IPS DF 19.7 (cell line): ENCODE data around the gene BASP1.
"Not testable (repeated sequence)": the region's sequence is repeated elsewhere in the genome, so short reads cannot be mapped to it uniquely, and the experiment has no call there.

Experiments
- DNase-seq: peaks from one replicate; pipeline ENCODE4 v3.0.0-alpha.2; 2013; ENCODE audit warnings: low read depth, low spot score

BASP1 gene

DNA sequence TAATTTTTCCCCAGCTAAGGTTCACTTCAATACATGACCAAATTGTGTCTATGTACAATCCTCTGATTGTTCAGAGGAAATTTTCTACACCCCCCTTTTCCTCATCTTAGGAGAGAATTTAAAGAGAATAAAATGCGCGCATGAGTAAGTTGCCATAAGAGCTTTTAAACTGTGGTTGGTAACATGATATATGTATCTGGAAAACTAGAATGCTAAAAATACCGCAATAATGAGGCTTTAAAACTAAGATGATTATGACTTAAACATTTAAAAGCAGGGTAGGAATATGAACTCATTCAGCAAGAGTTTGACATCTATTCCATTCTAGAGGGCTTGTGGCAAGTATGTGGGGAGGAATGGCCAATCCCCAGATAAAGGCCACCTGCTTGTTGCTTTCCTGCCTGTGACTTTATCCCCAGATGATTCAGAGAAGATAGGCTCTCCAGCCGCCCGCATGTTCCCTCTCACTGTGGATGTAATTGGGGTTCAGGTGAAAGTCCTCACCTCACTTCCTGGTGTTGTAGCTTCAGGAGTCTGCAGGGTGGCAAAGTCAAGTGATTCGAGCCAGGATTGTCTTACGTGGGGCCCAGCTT lies 26.5 kb upstream of the BASP1 start:
- DNase-seq: no peak

DNA sequence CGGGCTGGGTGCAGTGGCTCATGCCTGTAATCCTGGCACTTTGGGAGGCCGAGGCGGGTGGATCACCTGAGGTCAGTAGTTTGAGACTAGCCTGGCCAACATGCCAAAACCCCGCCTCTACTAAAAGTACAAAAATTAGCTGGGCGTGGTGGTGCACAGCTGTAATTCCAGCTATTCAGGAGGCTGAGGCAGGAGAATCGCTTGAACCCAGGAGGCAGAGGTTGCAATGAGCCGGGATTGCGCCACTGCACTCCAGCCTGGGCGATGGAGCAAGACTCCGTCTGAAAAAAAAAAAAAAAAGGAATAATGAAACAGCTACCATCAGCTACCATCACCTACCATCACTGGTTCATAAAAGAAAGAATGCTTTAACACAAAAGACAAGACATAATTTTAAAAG lies 25.9 kb upstream of the BASP1 start:
- not testable (repeated sequence) for DNase-seq

DNA sequence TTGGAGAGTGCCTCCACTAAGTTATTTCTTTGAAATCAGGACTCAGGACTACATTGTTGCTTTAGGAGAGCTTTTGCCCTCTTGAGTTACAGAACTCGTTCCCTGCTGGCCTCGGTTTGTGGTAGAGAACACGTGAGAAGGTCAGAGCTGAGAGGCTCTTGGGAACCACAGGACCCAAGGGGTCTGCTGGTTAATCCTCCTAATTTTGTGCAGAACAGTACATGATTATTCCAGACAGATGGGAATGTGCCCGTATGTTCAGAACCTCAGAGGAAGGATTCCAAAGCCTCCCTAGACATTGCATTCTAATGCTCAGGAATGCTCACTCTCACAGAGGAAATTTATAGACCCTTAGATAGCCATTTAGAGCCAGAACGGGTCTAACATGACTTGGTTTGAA lies 25.2 kb upstream of the BASP1 start:
- no peak for DNase-seq

DNA sequence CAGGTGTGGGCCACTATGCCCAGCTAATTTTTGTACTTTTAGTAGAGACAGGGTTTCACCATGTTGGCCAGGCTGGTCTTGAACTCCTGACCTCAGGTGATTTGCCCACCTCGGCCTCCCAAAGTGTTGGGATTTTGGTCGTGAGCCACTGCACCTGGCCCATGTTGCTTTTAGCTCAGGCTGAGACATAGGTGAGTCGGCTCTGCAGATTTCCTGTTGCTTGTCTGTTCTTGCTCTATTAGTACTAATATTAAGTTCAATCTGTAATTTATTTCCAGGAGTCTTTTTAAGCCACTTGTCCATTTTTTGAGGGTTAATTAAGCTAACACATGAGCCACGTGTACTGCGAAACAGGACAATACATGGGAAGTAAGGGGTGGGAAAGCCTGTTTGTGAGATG lies 21.4 kb upstream of the BASP1 start:
- DNase-seq: no peak

DNA sequence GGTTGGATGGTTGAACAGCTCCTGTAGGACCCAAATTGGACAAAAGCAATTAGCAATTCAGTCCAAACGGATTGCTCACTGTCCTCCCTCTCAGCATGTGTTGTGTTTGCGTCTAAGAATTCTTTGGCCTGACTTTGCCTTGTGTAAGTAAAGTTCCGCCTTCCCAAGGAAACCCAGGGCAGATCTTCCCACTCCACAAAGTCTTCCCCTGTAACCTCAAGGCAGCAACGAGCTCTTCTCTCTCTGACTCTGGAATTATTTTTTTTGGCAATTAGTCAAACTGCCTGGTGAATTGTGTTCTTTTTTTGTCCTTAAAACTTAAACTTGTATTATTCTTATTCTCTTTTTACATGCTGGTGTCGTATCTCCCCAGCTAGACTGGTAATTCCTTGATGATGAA lies 20.7 kb upstream of the BASP1 start:
- no peak for DNase-seq

DNA sequence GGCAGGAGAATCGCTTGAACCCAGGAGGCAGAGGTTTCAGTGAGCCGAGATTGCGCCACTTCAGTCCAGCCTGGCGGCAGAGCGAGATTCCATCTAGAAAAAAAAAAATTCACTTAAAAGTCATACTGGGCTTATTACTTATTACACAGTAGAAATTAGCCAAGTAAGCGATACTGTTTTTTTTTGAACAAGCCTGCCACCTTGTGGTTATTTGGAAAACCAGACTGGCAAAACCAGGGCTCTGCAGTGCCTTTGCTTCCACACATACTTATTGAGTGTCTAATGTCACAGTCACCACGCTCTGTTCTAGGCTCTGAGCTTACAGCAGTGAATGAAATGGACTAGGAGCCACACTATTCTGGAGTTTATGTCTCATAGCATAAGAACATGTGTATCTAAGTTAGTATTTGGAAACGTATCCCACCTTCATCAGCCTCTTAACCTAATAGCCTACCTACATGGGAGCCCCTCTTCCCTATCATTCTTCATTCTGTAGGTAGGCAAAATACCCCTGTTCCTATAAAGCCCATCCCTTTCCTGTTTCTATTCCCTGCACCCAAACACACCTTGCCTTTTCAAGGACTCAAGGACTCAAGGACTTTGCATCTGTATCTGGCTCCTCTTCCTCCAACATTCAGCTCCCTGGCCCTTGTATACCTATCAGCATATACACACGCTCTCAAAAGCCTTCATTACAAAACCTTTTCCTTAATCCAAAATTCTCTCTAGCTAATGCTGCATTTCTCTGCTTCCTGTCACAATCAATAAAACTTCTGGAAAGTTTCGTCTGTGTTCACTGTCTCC lies 13.9 kb upstream of the BASP1 start:
- no peak for DNase-seq

DNA sequence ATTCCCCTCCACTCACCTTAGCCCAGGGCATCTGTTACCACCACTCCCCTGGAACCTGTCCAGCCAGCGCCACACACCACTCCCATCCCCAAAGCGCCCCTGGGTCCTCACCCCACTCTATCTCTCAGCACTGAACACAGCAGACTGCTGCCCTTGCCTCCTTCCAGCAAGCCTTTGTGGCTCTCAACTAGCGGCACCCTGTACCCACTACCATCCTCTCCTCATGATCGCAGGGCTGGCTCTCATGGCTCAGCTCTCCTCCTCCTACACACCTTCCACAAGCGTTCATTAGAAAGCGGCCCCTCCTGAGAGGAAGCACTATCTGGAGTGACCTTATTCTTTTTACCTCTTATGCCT lies 13.3 kb upstream of the BASP1 start:
- DNase-seq: no peak

DNA sequence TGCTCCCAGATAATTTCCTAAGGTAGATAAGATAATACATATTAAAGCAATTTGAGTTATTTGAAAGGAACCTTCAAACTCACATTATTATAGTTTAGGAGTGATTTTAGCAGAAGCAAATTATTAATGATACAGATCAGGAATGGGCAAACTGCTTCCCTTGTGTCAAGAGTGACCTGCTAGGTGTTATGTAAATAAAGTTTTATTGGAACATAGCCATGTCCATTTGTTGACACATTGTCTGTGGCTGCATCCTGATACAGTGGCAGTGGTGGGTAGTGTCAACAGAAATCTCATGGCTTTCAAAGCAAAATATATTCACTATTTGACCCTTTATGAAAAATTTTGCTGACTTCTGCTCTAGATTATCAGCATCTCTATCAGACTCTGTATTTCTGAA lies 11.4 kb upstream of the BASP1 start:
- no peak for DNase-seq

DNA sequence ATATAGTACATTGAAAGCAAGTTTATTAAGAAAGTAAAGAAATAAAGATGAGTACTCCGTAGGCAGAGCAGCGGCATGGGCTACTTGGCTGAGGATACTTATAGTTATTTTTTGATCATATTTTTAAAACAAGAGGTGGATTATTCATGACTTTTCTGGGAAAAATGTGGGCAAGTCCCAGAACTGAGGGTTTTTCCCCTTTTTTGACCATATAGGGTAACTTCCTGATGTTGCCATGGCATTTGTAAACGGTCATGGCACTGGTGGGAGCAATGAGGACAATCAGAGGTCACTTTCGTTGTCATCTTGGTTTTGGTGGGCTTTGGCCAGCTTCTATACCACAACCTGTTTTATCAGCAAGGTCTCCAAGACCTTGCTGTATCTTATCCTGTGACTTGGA lies 5.2 kb upstream of the BASP1 start:
- DNase-seq: no peak

DNA sequence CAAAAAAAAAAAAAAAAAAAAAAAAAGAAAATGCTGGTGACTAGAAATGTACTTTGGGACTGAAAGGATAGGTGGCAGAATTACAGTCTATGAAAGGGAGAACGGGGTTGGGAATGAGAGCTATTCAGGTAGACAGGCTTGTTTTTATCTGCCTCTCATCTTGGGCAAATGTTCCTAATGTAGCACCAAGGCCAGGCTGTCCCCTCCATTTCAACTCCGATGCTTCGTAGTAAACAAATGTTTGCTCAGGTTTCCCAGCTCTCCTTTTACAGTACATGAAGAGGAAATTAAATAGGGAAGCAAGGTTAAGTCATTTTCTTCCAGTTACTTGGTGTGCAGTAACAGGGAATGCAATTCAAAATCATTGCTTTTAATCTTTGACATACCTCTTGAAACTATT lies 4.4 kb upstream of the BASP1 start:
- DNase-seq: no peak

DNA sequence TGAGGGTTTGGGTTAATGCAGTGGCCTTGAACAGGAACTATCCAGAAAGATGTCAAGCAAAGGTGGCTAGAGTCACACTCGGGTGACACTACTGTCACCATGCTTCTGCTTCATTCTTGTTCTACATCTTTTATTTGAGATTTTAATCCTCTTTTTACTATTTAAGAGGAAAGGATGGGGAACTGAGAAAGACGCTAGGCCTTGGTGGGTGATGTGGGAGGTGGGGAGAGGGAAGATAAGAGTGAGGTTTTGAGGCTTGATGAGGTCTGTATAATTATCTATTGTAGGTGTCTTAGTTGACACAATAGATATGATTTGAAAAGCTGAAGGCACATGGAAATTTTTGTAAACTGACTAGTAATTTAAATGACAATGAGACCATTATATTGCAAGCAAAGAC lies 3.5 kb upstream of the BASP1 start:
- DNase-seq: no peak

DNA sequence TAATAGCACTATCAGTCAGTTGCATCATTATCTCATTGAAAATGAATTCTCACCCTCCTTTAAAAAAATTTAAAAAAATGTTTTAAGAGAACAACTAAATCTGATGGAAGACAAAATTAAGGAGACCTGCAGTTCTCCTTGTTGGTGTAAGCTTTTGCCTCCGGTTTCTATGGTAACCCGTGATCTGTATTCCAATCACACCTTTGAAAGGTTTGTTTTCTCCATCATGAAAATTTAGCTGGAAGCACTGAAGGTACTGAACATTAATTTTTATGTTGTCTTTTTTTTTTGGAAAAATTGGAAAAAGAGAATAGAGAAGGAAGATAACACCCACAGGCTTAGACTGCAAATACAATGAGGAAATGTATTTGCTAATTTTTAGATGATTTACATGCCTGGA lies 2.5 kb upstream of the BASP1 start:
- DNase-seq: no peak

DNA sequence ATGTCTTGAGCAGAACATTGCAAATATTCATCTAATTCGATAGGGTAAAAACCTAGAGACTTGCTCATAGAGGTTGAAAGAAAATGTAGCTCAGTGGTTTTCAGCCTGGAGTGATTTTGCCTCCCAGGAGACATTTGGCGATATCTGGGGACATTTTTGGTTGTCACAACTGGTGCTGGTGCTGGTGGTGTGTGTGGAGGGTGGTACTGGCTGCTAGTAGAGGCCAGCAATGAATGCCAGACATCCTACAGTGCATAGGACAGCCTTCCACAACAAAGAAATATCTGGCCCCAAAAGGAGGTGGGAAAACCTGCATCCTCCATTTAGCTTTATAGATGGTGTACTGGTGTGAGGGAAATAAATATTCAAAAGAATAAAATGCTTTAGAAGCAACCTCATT lies 2.1 kb upstream of the BASP1 start:
- DNase-seq: no peak

DNA sequence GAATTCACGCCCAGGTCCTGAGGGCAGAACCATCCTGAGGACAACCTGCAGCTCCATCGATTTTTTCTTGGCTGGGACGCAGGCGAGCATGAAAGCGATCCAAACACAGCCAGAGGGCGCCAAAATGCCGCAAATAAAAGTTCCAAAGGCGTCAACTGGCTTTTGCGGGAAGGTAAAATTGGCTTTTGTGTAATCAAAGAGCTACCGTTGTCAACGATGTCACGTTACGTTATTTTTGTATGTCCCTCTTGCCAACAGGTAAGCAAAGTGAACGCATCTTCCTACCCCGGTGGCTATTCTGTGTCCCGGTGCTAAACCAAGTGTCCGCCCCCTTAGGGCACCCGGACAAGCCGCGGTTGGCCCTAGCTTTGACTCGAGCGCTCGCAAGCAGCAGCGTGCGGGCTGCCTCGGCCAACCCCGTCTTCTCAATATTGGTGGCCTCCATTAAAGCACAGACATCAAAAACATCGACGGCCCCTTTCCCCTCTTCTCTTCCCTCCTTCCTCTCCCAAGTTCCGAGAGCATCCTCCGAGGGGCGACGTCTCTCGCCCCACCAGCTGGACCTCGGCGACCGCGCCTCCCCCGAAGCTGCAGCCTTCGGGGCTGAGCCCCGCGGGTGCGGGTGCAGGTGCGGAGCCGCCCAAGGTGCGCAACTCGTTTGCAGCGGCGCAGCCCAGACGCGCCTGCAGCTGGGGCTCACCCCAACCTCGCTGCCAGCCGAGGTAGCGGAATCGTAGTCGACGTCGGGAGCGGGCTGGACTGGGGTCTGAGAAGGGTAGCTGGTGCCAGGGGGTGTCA lies 1.1 kb upstream of the BASP1 start:
- peak; percentile 59 for DNase-seq

DNA sequence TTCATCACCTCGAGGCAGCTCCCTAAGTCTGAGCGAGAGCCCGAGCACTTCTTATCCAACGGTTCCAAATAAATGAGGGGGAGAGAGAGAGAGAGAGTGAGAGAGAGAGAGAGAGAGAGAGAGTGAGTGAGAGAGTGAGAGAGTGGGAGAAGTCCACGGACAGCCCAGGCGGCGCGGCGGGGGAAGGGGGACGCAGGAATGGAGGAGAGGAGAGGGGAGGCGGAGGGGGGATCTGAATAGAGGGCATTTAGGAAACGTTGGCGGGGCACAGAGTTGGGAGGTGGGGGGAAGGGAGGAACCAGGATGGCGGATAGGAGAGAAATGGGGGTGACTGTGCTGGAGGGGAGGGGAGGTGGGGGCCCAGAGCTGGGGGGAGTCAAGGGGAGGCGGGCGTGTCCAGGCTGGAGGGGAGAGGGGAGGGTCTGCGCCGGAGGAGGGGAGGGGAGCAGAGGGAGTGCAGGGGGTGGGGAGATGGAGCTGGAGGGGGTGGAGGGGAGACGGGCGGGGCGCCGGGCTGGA lies 398 bp upstream of the BASP1 start:
- DNase-seq: no peak

DNA sequence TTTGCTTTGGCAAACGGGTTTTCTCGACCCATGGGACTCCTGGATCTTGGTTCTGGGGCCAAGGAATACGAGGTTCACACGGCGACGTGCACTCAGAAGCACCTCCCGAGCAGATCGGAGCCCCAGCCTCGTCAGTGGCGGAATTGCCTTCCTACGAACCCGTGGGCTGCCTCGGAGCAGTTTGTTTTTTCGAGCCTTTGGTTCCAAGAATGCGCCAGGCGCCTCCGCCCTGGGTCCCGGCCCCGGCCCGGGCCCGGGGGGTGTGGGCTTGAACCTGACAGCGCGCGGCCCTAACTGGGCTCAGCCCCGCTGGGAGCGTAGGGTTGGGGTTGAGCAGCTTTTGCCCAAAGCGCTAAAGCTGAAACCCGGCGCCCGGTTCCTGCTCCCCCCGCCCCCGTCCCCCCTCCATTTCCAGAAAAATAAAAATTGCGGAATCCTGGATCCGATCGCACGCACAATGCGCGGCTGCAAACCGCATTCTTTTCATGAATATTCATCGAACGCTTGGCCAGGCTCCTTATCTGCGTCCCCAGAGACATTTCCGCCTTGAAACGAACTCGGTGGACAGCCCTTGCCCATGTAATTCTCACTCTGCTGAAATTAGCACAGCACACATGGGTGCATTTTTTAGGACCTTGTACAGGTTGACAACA lies 1.0 kb downstream of the BASP1 start:
- no peak for DNase-seq

DNA sequence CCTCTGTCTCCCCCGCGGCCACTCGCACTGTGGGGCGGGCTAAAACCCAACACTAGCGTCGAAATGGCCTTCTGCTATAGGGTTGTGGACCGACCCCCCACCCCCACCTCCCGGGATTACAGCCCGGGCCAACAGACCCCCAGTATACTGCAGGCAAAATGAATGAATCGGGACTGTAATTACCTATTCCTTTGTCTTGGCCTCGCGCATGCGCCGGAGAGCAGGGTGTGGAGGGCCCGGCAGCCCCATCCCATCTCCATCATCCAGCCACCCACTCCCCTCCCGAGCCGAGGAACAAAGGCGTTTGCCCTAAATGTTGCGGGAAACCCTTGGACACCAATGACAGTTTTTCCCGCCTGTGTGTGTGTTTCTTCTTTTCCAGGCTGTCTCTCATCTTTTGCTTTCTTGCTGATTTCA lies 1.6 kb downstream of the BASP1 start:
- no peak for DNase-seq

DNA sequence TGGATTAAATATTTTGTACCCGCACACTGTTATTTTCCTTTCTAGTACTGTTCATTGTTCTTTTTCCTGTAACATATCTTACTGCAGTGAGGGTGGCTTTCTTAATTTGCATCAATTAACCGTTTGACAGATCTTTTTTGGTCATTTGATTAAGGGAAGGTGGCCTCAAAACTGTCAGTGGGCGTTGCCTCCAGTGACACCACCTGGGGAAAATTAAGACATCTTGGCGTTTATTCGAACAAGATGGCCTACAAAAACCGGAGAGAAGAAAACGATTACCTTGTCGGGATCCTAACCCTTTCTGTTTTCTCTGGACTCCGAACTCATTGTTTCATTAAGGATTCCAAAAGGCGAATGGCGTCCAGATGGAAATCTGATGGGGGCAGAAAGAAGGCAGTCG lies 2.0 kb downstream of the BASP1 start:
- no peak for DNase-seq

DNA sequence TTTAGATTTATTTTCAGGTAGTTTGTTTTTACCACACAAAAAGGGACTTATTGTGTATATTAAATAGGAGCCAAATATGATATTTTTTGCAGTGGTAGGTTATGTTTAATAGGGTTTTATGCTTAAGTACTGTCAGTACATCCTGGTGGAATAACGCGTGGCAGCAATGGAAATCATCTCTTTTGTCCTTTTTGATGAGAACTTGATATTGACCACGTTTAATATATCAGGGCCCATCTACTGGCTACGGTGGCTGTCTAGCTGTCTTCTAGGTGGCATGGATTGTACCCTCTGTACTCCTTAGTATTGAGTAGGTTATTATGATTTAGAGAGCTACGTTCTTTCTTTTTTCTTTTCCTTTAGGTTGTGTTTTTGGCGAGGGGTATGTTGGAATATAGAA lies 2.6 kb downstream of the BASP1 start:
- no peak for DNase-seq

DNA sequence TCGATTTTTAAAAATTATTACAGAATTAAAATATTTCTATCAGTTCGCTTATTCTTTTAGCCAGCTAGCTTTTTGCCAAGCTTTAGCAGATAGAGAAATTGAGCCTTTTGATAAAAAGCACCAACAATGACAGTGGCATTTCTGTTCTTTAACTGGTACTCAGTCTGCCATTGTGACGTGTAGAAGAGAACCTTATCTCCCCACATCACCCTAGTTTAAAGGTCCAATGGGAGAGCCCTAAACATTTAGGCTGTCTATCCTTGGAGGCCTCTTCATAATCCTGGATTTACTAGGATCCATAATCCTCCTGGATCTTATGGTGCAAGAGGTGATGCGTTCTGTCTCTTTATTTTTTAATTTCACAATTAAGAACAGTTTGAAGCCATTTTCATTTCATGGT lies 3.0 kb downstream of the BASP1 start:
- DNase-seq: no peak

DNA sequence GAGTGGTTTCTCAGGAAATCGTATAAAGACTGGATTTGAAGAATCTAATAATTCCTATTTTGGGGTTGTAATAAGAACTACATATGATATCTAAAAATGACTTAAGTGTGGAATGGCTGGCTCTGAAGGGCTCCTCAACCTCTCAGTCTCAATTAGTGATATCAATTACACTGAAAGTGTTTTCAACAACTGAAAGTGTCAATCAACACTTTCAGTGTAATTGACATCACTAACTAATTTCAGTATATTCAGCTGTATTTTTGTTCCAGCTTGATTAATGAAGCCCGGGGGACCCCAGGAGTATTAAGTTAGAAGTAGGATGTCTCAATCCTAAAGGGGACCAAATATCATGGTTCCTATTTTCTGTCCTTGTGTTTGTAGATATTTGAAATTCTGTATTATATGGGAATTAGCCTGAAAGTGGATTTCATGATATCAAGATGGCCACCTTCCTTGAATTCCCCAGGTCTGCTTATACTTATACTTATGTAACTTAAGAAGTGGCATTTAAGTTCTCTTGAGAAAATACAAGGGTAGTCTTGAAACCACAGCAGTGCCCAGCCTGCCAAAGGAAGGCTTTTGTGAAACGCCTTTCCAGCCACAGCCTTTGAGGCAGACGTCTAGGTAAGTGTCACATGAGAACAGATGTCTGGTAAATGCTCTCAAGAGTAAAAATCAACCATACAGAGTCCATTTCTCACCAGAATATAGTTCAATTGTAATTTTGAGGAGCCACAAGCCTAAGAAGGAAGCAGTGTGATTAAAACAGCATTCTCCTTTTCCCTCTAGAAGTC lies 4.6 kb downstream of the BASP1 start:
- no peak for DNase-seq
